HL-60 (cell line): ENCODE data around the gene CRYBG3.

Source experiments
- CTCF ChIP-seq: IDR thresholded peaks from one replicate; pipeline ENCODE4 v1.5.1; 2011; ENCODE audit warnings: low read length, control low read depth, inconsistent platforms; ENCODE audit not compliant: insufficient read depth
- POLR2AphosphoS5 ChIP-seq: IDR thresholded peaks from 2 replicates; pipeline ENCODE4 v1.6.1; 2012; ENCODE audit warnings: low read depth

GRCh38 chr3:97934980-97935695, 113.3 kb downstream of the CRYBG3 start:
- no peak for TF ChIP-seq POLR2AphosphoS5
- no peak for TF ChIP-seq CTCF
